Measurements from ENCODE around the gene SOX6. TPM values are rescaled to one million over a fixed set of nuclear protein-coding genes. Genes with fewer than 3 reads are reported as not detected.

The SOX6 gene
- total RNA-seq, 2 experiments from 2014 or later = 0.13 TPM; not detected in 1

GRCh38 chr11:16357775-16358174 is 1.4 kb upstream of the SOX6 start:
- H3K9me3 ChIP-seq (ENCODE audit: low read length) = no peaks in the 10 kb centered on the region
- ChIA-PET POLR2A (interaction anchor here (0.6 kb wide), 1 partner anchor 92 kb away, joined by 7 read pairs; no protein-coding TSS in a partner anchor), CTCF (ENCODE audit: unreplicated experiment) (no interaction called here)
- no peaks in the 10 kb centered on the region for H3K4me1 ChIP-seq (ENCODE audit: insufficient read depth, low read length, poor library complexity, severe bottlenecking)
- no TSS peak for BruUV-seq (replicated peaks)
- no peaks in the 10 kb centered on the region for H3K79me2 ChIP-seq (ENCODE audit: insufficient read depth, low read depth, low read length)
- H3K9me2 ChIP-seq (ENCODE audit: insufficient read depth, low read length) = no peaks in the 10 kb centered on the region
- H4K20me1 ChIP-seq (ENCODE audit: insufficient read depth, low read length) = no peaks in the 10 kb centered on the region
- no peak overlapping the region for H3K27ac ChIP-seq (ENCODE audit: low read depth, low read length, poor library complexity, severe bottlenecking)
- intact Hi-C loops (cut with micrococcal nuclease; ENCODE audit: unreplicated experiment) = no loop called here
- no peak overlapping the region for H2AFZ ChIP-seq (ENCODE audit: low read length)
- no peak for TF ChIP-seq EZH2phosphoT487 (IDR thresholded peaks at IDR 0.05; ENCODE audit: borderline replicate concordance, low read depth, low read length)
- no peak for TF ChIP-seq CTCF (conservative IDR thresholded peaks at IDR 0.05; ENCODE audit: low read length)
- no peak overlapping the region for H3K4me2 ChIP-seq (ENCODE audit: low read length)
- H3K4me3 ChIP-seq (ENCODE audit: low read depth, low read length, poor library complexity, severe bottlenecking) = no peak overlapping the region
- H3K36me3 ChIP-seq (ENCODE audit: insufficient read depth, low read length) = no peaks in the 10 kb centered on the region
- no peak for DNase-seq (ENCODE audit: low spot score)

- TF ChIP-seq CTCF (conservative IDR thresholded peaks at IDR 0.05; ENCODE audit: low read length) (no peak), EZH2phosphoT487 (IDR thresholded peaks at IDR 0.05; ENCODE audit: borderline replicate concordance, low read depth, low read length) (no peak)
- intact Hi-C loops (cut with micrococcal nuclease; ENCODE audit: unreplicated experiment) = no loop called here
- H3K36me3 ChIP-seq (ENCODE audit: insufficient read depth, low read length) = no peaks in the 10 kb centered on the region
- ChIA-PET POLR2A (interaction anchor here (0.6 kb wide), 1 partner anchor 92 kb away, joined by 7 read pairs; no protein-coding TSS in a partner anchor), CTCF (ENCODE audit: unreplicated experiment) (no interaction called here)
- no peak overlapping the region for H3K4me2 ChIP-seq (ENCODE audit: low read length)
- no peaks in the 10 kb centered on the region for H3K9me2 ChIP-seq (ENCODE audit: insufficient read depth, low read length)
- H4K20me1 ChIP-seq (ENCODE audit: insufficient read depth, low read length) = no peaks in the 10 kb centered on the region
- no peak overlapping the region for H3K27ac ChIP-seq (ENCODE audit: low read depth, low read length, poor library complexity, severe bottlenecking)
- H2AFZ ChIP-seq (ENCODE audit: low read length) = no peak overlapping the region
- no peaks in the 10 kb centered on the region for H3K9me3 ChIP-seq (ENCODE audit: low read length)
- H3K79me2 ChIP-seq (ENCODE audit: insufficient read depth, low read depth, low read length) = no peaks in the 10 kb centered on the region
- no peak for DNase-seq (ENCODE audit: low spot score)
- no peaks in the 10 kb centered on the region for H3K4me1 ChIP-seq (ENCODE audit: insufficient read depth, low read length, poor library complexity, severe bottlenecking)
- BruUV-seq (replicated peaks) = no TSS peak
- no peak overlapping the region for H3K4me3 ChIP-seq (ENCODE audit: low read depth, low read length, poor library complexity, severe bottlenecking)
Measured at GRCh38 chr11:16356761-16357393, 531 bp upstream of the SOX6 start.

- CTCF ChIA-PET (ENCODE audit: unreplicated experiment) = no interaction called here
Measured at GRCh38 chr11:16352707-16353106, 3.6 kb downstream of the SOX6 start.

More at GRCh38 chr11:16352707-16353106, 3.6 kb downstream of the SOX6 start:
- TF ChIP-seq EZH2phosphoT487 (IDR thresholded peaks at IDR 0.05; ENCODE audit: borderline replicate concordance, low read depth, low read length) (no peak), CTCF (conservative IDR thresholded peaks at IDR 0.05; ENCODE audit: low read length) (no peak)
- no peaks in the 10 kb centered on the region for H3K79me2 ChIP-seq (ENCODE audit: insufficient read depth, low read depth, low read length)
- H3K9me2 ChIP-seq (ENCODE audit: insufficient read depth, low read length) = no peaks in the 10 kb centered on the region
- H3K4me1 ChIP-seq (ENCODE audit: insufficient read depth, low read length, poor library complexity, severe bottlenecking) = no peaks in the 10 kb centered on the region
- H3K4me3 ChIP-seq (ENCODE audit: low read depth, low read length, poor library complexity, severe bottlenecking) = no peak overlapping the region
- H3K36me3 ChIP-seq (ENCODE audit: insufficient read depth, low read length) = no peaks in the 10 kb centered on the region
- H3K9me3 ChIP-seq (ENCODE audit: low read length) = no peaks in the 10 kb centered on the region
- H2AFZ ChIP-seq (ENCODE audit: low read length) = no peak overlapping the region
- H3K27ac ChIP-seq (ENCODE audit: low read depth, low read length, poor library complexity, severe bottlenecking) = no peak overlapping the region
- H3K4me2 ChIP-seq (ENCODE audit: low read length) = no peak overlapping the region
- POLR2A ChIA-PET = no interaction called here
- DNase-seq (ENCODE audit: low spot score) = no peak
- no TSS peak for BruUV-seq (replicated peaks)
- intact Hi-C loops (cut with micrococcal nuclease; ENCODE audit: unreplicated experiment) = no loop called here
- no peaks in the 10 kb centered on the region for H4K20me1 ChIP-seq (ENCODE audit: insufficient read depth, low read length)

All from OCI-LY7 (cell line).